GM12864 (cell line): ENCODE measurements around the gene PCSK9.

Experiments used
- DNase-seq: peaks from one replicate; pipeline ENCODE4 v3.0.0-alpha.2; 2011; ENCODE audit warnings: low read depth
- H3K4me3 ChIP-seq: 2 replicates; pipeline ENCODE4 v1.5.1; 2011; ENCODE audit warnings: mild to moderate bottlenecking, low read depth, low read length, control low read depth
- CTCF ChIP-seq: IDR thresholded peaks from 2 replicates; pipeline ENCODE4 v1.5.1; 2011; ENCODE audit warnings: low read depth, mild to moderate bottlenecking, moderate library complexity, low read length, control low read depth, inconsistent platforms; ENCODE audit errors: missing control alignments

PCSK9 gene

GRCh38 chr1:55078470-55078869 lies 39.1 kb downstream of the PCSK9 start:
- DNase-seq, result no peak
- no peak overlapping the region for H3K4me3 ChIP-seq
- no peak for TF ChIP-seq CTCF

GRCh38 chr1:55079651-55080050 lies 40.3 kb downstream of the PCSK9 start:
- peak; percentile 19 for DNase-seq
- no peak for TF ChIP-seq CTCF
- no peak overlapping the region for H3K4me3 ChIP-seq

- H3K4me3 ChIP-seq, result no peak overlapping the region
- no peak for TF ChIP-seq CTCF
- DNase-seq, result no peak
Observed at GRCh38 chr1:55081188-55081904, 42.0 kb downstream of the PCSK9 start.

- no peak for TF ChIP-seq CTCF
- no peak for DNase-seq
- no peak overlapping the region for H3K4me3 ChIP-seq
Observed at GRCh38 chr1:55081905-55082296, 42.6 kb downstream of the PCSK9 start.

- no peak for DNase-seq
- H3K4me3 ChIP-seq, result no peak overlapping the region
- no peak for TF ChIP-seq CTCF
Observed at GRCh38 chr1:55084257-55084656, 44.9 kb downstream of the PCSK9 start.

GRCh38 chr1:55087439-55087838 lies 48.1 kb downstream of the PCSK9 start:
- no peak overlapping the region for H3K4me3 ChIP-seq
- DNase-seq, result no peak
- TF ChIP-seq CTCF, result no peak

GRCh38 chr1:55088413-55088812 lies 49.1 kb downstream of the PCSK9 start:
- DNase-seq, result no peak
- no peak overlapping the region for H3K4me3 ChIP-seq
- TF ChIP-seq CTCF, result no peak
